Spleen (tissue), 13 donors: ENCODE data around the gene RAP2C. TPM values are rescaled to one million over a fixed set of nuclear protein-coding genes. Genes with fewer than 3 reads are reported as not detected.

ENCODE experiments used
- DNase-seq: peaks from one replicate; pipeline ENCODE4 v3.0.0-alpha.2; 2020
- H3K27ac ChIP-seq, 8 donors: fragments of 200-600 bp; sonication (generic) in 7 of 8; 1 replicate in 4 of 8; 2 replicates in 4 of 8; pipeline versions ENCODE4 v1.5.0 to v1.8.0; 2016 to 2021; ENCODE audit warnings: inconsistent platforms in 4 of 8, mild to moderate bottlenecking in 4 of 8, moderate library complexity in 1 of 8
- H3K27me3 ChIP-seq, 7 donors: fragments of 200-600 bp; sonication (generic) in 6 of 7; replicated peaks in 1 of 7; 1 replicate in 4 of 7; 2 replicates in 3 of 7; pipeline versions ENCODE4 v1.5.0 to v1.8.0; 2016 to 2021; ENCODE audit warnings: inconsistent platforms in 3 of 7, mild to moderate bottlenecking in 1 of 7
- H3K36me3 ChIP-seq, 6 donors: fragments of 200-600 bp; sonication (generic) in 5 of 6; 1 replicate in 4 of 6; 2 replicates in 2 of 6; pipeline versions ENCODE4 v1.5.0 to v1.8.0; 2016 to 2021; ENCODE audit warnings: inconsistent platforms in 2 of 6
- H3K4me1 ChIP-seq, 6 donors: fragments of 200-600 bp; sonication (generic) in 5 of 6; 1 replicate in 3 of 6; 2 replicates in 3 of 6; pipeline versions ENCODE4 v1.5.0 to v1.8.0; 2016 to 2021; ENCODE audit warnings: inconsistent platforms in 3 of 6
- H3K4me3 ChIP-seq, 8 donors: fragments of 200-600 bp; sonication (generic) in 7 of 8; 1 replicate in 4 of 8; 2 replicates in 4 of 8; pipeline versions ENCODE4 v1.5.0 to v1.8.0; 2016 to 2021; ENCODE audit warnings: inconsistent platforms in 4 of 8, mild to moderate bottlenecking in 4 of 8, moderate library complexity in 2 of 8
- H3K9me3 ChIP-seq, 8 donors: fragments of 200-600 bp; sonication (generic) in 7 of 8; 1 replicate in 4 of 8; 2 replicates in 4 of 8; pipeline versions ENCODE4 v1.5.0 to v1.8.0; 2016 to 2021; ENCODE audit warnings: inconsistent platforms in 4 of 8
- CTCF ChIP-seq, 11 experiments: fragments of 200-600 bp in 7 of 11; fragments of 450-650 bp in 4 of 11; sonication (generic) in 4 of 11; IDR thresholded peaks in 8 of 11; conservative IDR thresholded peaks in 3 of 11; 1 replicate in 7 of 11; 2 replicates in 4 of 11; pipeline versions ENCODE4 v1.4.0 to v1.8.0; 2016 to 2021; ENCODE audit warnings: antibody characterized with exemption in 11 of 11, inconsistent platforms in 4 of 11, mild to moderate bottlenecking in 1 of 11
- POLR2A ChIP-seq, 3 donors: fragments of 450-650 bp; IDR thresholded peaks; one replicate each; pipeline ENCODE4 v1.5.1; 2017; ENCODE audit warnings: antibody characterized with exemption in 3 of 3, mild to moderate bottlenecking in 1 of 3
- POLR2AphosphoS5 ChIP-seq, 3 donors: sonication (generic); formaldehyde crosslinking; IDR thresholded peaks; one replicate each; pipeline ENCODE4 v1.5.1; 2017; ENCODE audit warnings: antibody characterized with exemption in 3 of 3
- WGBS, 5 donors: extraction: QIAGEN DNeasy Blood & Tissue Kit in 3 of 5; methylation state at CpG; one replicate each; pipeline versions ENCODE4 v1.1.5 to v1.1.7; 2013 to 2018; 5-methylcytosine and 5-hydroxymethylcytosine counted together
- intact Hi-C: fragments of 100-400 bp; cut with DNase I; formaldehyde crosslinking; loops from one replicate; pipeline ENCODE4 v1.15.0; 2023; ENCODE audit warnings: low total_unique reads
- long read RNA-seq, 2 donors: transcript quantifications; one replicate each; lab custom pipeline, GENCODE V29; 2026
- polyA plus RNA-seq, 3 donors: library from polyadenylated mRNA; stranded (reverse); fragments of 200-250 nt; gene quantifications; one replicate each; pipeline ENCODE4 v1.2.1, GENCODE V29; 2013
- total RNA-seq, 7 donors: library from RNA; depleted of rRNA in 3 of 7; stranded (reverse); fragments of >200 nt in 3 of 7; fragmentation: NEBNext Ultra II Directional in 4 of 7; extraction: Animal tissue kit (Norgen Biotek cat#: 25700) in 4 of 7; gene quantifications; one replicate each; pipeline versions ENCODE4 v1.1.0 to v1.2.1, GENCODE V29; 2016 to 2021
- donor health status: healthy with polysubstance abuse.
- donor health status: DM: no; HTN: no; CAD: no; lungs with moderate emphysema.
- donor health status: DM: no; HTN: no; CAD: no.
- donor health status: Bipolar disorder and iron deficiency.
- donor health status: healthy.
- donor health status: DM: no; HTN: no; CAD: no.
- donor health status: DM: yes; HTN: yes; CAD: no.

The RAP2C gene
- 10 to 100 TPM; 22.6 to 38.5 (median 29.8) TPM for total RNA-seq
- 10 to 100 TPM; 22.5 to 27.8 (median 24.7) TPM for polyA plus RNA-seq
- long read RNA-seq, donor 1, partial matches to known transcripts, result 7 of 10 reads
- long read RNA-seq, donor 1, other reads (novel, unspliced or antisense), result 0 of 10 reads
- long read RNA-seq, donor 2, partial matches to known transcripts, result 6 of 8 reads
- long read RNA-seq, donor 2, other reads (novel, unspliced or antisense), result 0 of 8 reads

GRCh38 chrX:132219343-132219768 is at the start of gene RAP2C:
TSS of gene RAP2C (minus strand) at chrX:132219447. CDS start at chrX:132217268, 2,179 bp downstream.
- DNase-seq, result peak; percentile 90
- Histone ChIP-seq H3K4me1 (peaks cover 0 to 36% (median 20%) of the 10 kb centered on the region in 6 donors), H3K27me3 (peaks cover 0 to 5% (median 0%) of the 10 kb centered on the region in 7 donors), H3K9me3 (no peaks in the 10 kb centered on the region), H3K4me3 (peak within 1 kb of the TSS; percentile 41 to 79 (median 60)), H3K36me3 (no peaks in the 10 kb centered on the region), H3K27ac (peak within 1 kb of the TSS; percentile 66 to 99 (median 97))
- intact Hi-C loops, result no loop called here
- WGBS, 5 donors, result 0 to 22% (median 10%) methylated on average over 1 to 6 of the region's 6 CpGs
- peak in 2 of 3 donors; percentile 62 to 74 for TF ChIP-seq POLR2AphosphoS5 (IDR thresholded peaks at IDR 0.05)
- TF ChIP-seq POLR2A (IDR thresholded peaks at IDR 0.05), result no peak
- peak; percentile 17 to 68 (median 53) for TF ChIP-seq CTCF (IDR thresholded peaks at IDR 0.05 in 8 of 11, conservative IDR thresholded peaks at IDR 0.05 in 3 of 11)

- no peak for DNase-seq
- intact Hi-C loops, result no loop called here
- Histone ChIP-seq H3K9me3 (no peaks in the 10 kb centered on the region), H3K27ac (no peak overlapping the region), H3K4me3 (no peak overlapping the region), H3K27me3 (no peaks in the 10 kb centered on the region), H3K4me1 (no peaks in the 10 kb centered on the region), H3K36me3 (no peaks in the 10 kb centered on the region)
- WGBS, 5 donors, result 85 to 95% (median 93%) methylated on average over 6 of the region's 6 CpGs
- TF ChIP-seq POLR2A (IDR thresholded peaks at IDR 0.05), result no peak
- TF ChIP-seq CTCF (IDR thresholded peaks at IDR 0.05 in 8 of 11, conservative IDR thresholded peaks at IDR 0.05 in 3 of 11), result no peak
- TF ChIP-seq POLR2AphosphoS5 (IDR thresholded peaks at IDR 0.05), result no peak
These were observed 48.1 kb upstream of the RAP2C start for GRCh38 chrX:132267392-132267791.

GRCh38 chrX:132266583-132267355 is 47.5 kb upstream of the RAP2C start:
- intact Hi-C loops, result no loop called here
- Histone ChIP-seq H3K4me3 (no peak overlapping the region), H3K9me3 (no peaks in the 10 kb centered on the region), H3K36me3 (no peaks in the 10 kb centered on the region), H3K27me3 (no peaks in the 10 kb centered on the region), H3K4me1 (no peaks in the 10 kb centered on the region), H3K27ac (no peak overlapping the region)
- no peak for DNase-seq
- 43 to 72% (median 63%) methylated on average over 1 of the region's 1 CpG for WGBS, 5 donors
- TF ChIP-seq CTCF (IDR thresholded peaks at IDR 0.05 in 8 of 11, conservative IDR thresholded peaks at IDR 0.05 in 3 of 11), result no peak
- TF ChIP-seq POLR2A (IDR thresholded peaks at IDR 0.05), result no peak
- no peak for TF ChIP-seq POLR2AphosphoS5 (IDR thresholded peaks at IDR 0.05)

- Histone ChIP-seq H3K36me3 (no peaks in the 10 kb centered on the region), H3K27ac (no peak overlapping the region), H3K9me3 (no peaks in the 10 kb centered on the region), H3K4me3 (no peak overlapping the region), H3K4me1 (no peaks in the 10 kb centered on the region), H3K27me3 (no peaks in the 10 kb centered on the region)
- no peak for TF ChIP-seq POLR2AphosphoS5 (IDR thresholded peaks at IDR 0.05)
- no peak for TF ChIP-seq POLR2A (IDR thresholded peaks at IDR 0.05)
- no peak for TF ChIP-seq CTCF (IDR thresholded peaks at IDR 0.05 in 8 of 11, conservative IDR thresholded peaks at IDR 0.05 in 3 of 11)
- intact Hi-C loops, result no loop called here
- 61 to 97% (median 79%) methylated on average over 3 of the region's 3 CpGs for WGBS, 5 donors
- no peak for DNase-seq
These were observed 43.9 kb upstream of the RAP2C start for GRCh38 chrX:132263127-132263526.
